T-cell (primary cell): ENCODE results near the gene CNOT4. TPM values are rescaled to one million over a fixed set of nuclear protein-coding genes. Genes with fewer than 3 reads are reported as not detected.

Source experiments
- ATAC-seq, 4 experiments: fragments of 200-7000 bp in 3 of 4; fragments of 150-1000 bp in 1 of 4; cut with Tn5 transposase; replicated peaks in 1 of 4; 1 replicate in 3 of 4; 2 replicates in 1 of 4; pipeline ENCODE4 v1.10.0; 2021; ENCODE audit warnings: moderate library complexity in 3 of 4, mild to moderate bottlenecking in 2 of 4, moderate number of reproducible peaks in 1 of 4
- CTCF ChIA-PET, 2 donors: fragments of 300-600 bp; sonication (Branson Sonifier 250); formaldehyde crosslinking; loops; one replicate each; lab custom pipeline; 2022; ENCODE audit warnings: antibody characterized with exemption in 2 of 2; lab: Charles Lee
- POLR2A ChIA-PET, 2 donors: fragments of 300-600 bp; sonication (Branson Sonifier 250); formaldehyde crosslinking; loops; one replicate each; lab custom pipeline; 2022; ENCODE audit warnings: antibody characterized with exemption in 2 of 2; lab: Charles Lee
- DNase-seq, 35 experiments: peaks; one replicate each; pipeline versions ENCODE4 v3.0.0 to v3.0.0-alpha.2; 2013 to 2023
- H3K27ac ChIP-seq: one replicate; pipeline ENCODE4 v1.5.1; 2013; ENCODE audit warnings: low read length
- H3K27me3 ChIP-seq, 2 experiments: replicated peaks in 1 of 2; 1 replicate in 1 of 2; 2 replicates in 1 of 2; pipeline versions ENCODE4 v1.6.1 to v1.7.0; 2013; ENCODE audit warnings: low read length in 1 of 2, mixed read lengths in 1 of 2; ENCODE audit not compliant: control insufficient read depth in 2 of 2, insufficient read depth in 2 of 2; ENCODE audit errors: extremely low read depth in 1 of 2
- H3K36me3 ChIP-seq, 2 donors: 1 replicate in 1 of 2; 2 replicates in 1 of 2; pipeline versions ENCODE4 v1.6.1 to v1.7.0; 2013; ENCODE audit warnings: low read length in 1 of 2; ENCODE audit not compliant: control insufficient read depth in 2 of 2, insufficient read depth in 1 of 2; ENCODE audit errors: extremely low read depth in 1 of 2
- H3K4me1 ChIP-seq, 2 experiments: 1 replicate in 1 of 2; 2 replicates in 1 of 2; pipeline versions ENCODE4 v1.6.1 to v1.7.0; 2013; ENCODE audit warnings: low read length in 2 of 2, mixed read lengths in 1 of 2; ENCODE audit not compliant: insufficient read depth in 2 of 2, control insufficient read depth in 1 of 2; ENCODE audit errors: extremely low read depth in 1 of 2
- H3K4me3 ChIP-seq, 2 donors: 1 replicate in 1 of 2; 2 replicates in 1 of 2; pipeline versions ENCODE4 v1.5.1 to v1.7.0; 2013; ENCODE audit warnings: mild to moderate bottlenecking in 2 of 2, low read length in 1 of 2, moderate library complexity in 1 of 2; ENCODE audit not compliant: control insufficient read depth in 1 of 2; ENCODE audit errors: extremely low read depth in 1 of 2
- H3K9me3 ChIP-seq: 2 replicates; pipeline ENCODE4 v1.7.0; 2013
- H3K27ac Mint-ChIP-seq, 2 donors: one replicate each; pipeline ENCODE4 v1.8.0; 2020 to 2021; ENCODE audit warnings: mild to moderate bottlenecking in 2 of 2, mixed read lengths in 2 of 2
- H3K27me3 Mint-ChIP-seq, 2 donors: one replicate each; pipeline ENCODE4 v1.8.0; 2021 to 2022; ENCODE audit warnings: mixed read lengths in 2 of 2
- H3K36me3 Mint-ChIP-seq: one replicate; pipeline ENCODE4 v1.8.0; 2021; ENCODE audit warnings: mixed read lengths
- H3K4me1 Mint-ChIP-seq, 3 donors: one replicate each; pipeline ENCODE4 v1.8.0; 2020 to 2022; ENCODE audit warnings: mixed read lengths in 3 of 3, mild to moderate bottlenecking in 1 of 3
- H3K4me3 Mint-ChIP-seq, 3 donors: one replicate each; pipeline ENCODE4 v1.8.0; 2020 to 2022; ENCODE audit warnings: mild to moderate bottlenecking in 3 of 3, mixed read lengths in 3 of 3, moderate library complexity in 3 of 3
- H3K9me3 Mint-ChIP-seq, 3 donors: one replicate each; pipeline ENCODE4 v1.8.0; 2020 to 2022; ENCODE audit warnings: mixed read lengths in 3 of 3
- WGBS: methylation state at CpG from one replicate; pipeline ENCODE4 v1.1.5; 2013; ENCODE audit warnings: missing lambda C conversion rate; ENCODE audit not compliant: insufficient coverage; 5-methylcytosine and 5-hydroxymethylcytosine counted together
- total RNA-seq, 35 experiments: library from RNA in 6 of 35; stranded (reverse) in 6 of 35; fragments of 120-200 nt in 1 of 35; gene quantifications; one replicate each; pipeline versions ENCODE4 v1.2.1 to v1.2.4 and lab custom pipeline; 2013 to 2026

The CNOT4 gene
- total RNA-seq, 5 donors from 2014 or later (not counting 1 experiment from before 2014, with no cell fraction given): 29.4 to 36.8 (median 33.7) TPM

DNA sequence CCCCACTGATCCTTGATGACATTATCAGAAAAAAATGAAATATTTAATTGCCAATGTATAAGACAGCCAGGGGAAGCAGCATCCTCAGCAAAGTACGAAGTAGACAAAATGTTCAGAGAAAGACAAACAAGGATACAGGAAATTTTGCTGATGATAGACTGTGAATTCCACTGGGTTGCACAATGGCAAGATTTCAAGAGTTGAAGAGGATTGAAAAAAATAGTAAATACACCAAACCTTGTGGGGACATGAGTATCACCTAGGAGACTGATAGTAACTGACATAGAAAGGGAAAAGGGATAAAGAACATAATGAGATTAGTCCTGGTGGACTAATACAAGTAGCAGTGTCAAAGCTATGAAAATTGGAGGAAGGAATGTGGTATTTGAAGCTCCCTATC, 16.5 kb downstream of the CNOT4 start:
- Mint-ChIP-seq H3K27ac (no peak overlapping the region), H3K4me1 (peaks cover 19 to 34% (median 21%) of the 10 kb centered on the region in 3 donors), H3K36me3 (peaks cover 3% of the 10 kb centered on the region), H3K4me3 (no peak overlapping the region), H3K27me3 (no peaks in the 10 kb centered on the region), H3K9me3 (no peaks in the 10 kb centered on the region)
- no peaks in the 10 kb centered on the region for H3K9me3 ChIP-seq
- peaks cover 0 to 14% of the 10 kb centered on the region in 2 experiments for H3K4me1 ChIP-seq
- DNase-seq (no peak), ATAC-seq (no peak)
- 100% methylated on average over 1 of the region's 1 CpG for WGBS
- H3K27me3 ChIP-seq: no peaks in the 10 kb centered on the region
- H3K36me3 ChIP-seq: no peaks in the 10 kb centered on the region
- H3K4me3 ChIP-seq: no peak overlapping the region
- ChIA-PET CTCF (interaction anchor here (0.6 kb wide), 2 partner anchors 118 to 215 kb away, joined by 4 to 7 read pairs; no protein-coding TSS in a partner anchor), POLR2A (interaction anchor here (0.6 kb wide), 2 partner anchors 67 to 628 kb away, joined by 4 read pairs; no protein-coding TSS in a partner anchor)
- H3K27ac ChIP-seq: no peak overlapping the region

DNA sequence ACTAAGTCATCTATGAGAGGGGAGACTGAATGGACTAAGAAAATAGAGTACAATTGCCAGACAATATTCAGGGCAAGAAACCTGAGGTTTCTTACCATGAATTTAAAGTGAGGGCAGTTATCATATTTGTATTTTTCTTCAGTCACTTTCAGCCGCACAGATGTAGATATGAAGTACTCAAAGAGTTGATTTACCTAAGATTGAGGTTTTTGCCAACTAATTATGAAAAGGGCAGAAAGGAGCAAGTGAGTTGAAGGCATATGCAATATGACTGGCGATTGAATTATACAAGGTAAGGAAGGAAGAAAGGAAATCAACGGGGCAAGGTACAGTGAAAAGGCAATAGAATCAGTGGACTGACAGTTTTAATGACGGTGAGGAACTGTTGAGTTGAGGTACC, 17.8 kb downstream of the CNOT4 start:
- H3K9me3 ChIP-seq: no peaks in the 10 kb centered on the region
- no peak overlapping the region for H3K27ac ChIP-seq
- Mint-ChIP-seq H3K36me3 (peaks cover 3% of the 10 kb centered on the region), H3K4me3 (no peak overlapping the region), H3K9me3 (no peaks in the 10 kb centered on the region), H3K4me1 (peaks cover 12 to 28% (median 15%) of the 10 kb centered on the region in 3 donors), H3K27me3 (no peaks in the 10 kb centered on the region), H3K27ac (no peak overlapping the region)
- ChIA-PET POLR2A (no interaction called here), CTCF (interaction anchor here in 1 of 2 donors (0.6 kb wide), 1 partner anchor 8 kb away, joined by 3 read pairs; no protein-coding TSS in a partner anchor)
- ATAC-seq: no peak
- peaks cover 0 to 13% of the 10 kb centered on the region in 2 experiments for H3K4me1 ChIP-seq
- H3K4me3 ChIP-seq: no peak overlapping the region
- no peaks in the 10 kb centered on the region for H3K36me3 ChIP-seq
- WGBS: 81% methylated on average over 3 of the region's 4 CpGs
- no peaks in the 10 kb centered on the region for H3K27me3 ChIP-seq
- no peak for DNase-seq

DNA sequence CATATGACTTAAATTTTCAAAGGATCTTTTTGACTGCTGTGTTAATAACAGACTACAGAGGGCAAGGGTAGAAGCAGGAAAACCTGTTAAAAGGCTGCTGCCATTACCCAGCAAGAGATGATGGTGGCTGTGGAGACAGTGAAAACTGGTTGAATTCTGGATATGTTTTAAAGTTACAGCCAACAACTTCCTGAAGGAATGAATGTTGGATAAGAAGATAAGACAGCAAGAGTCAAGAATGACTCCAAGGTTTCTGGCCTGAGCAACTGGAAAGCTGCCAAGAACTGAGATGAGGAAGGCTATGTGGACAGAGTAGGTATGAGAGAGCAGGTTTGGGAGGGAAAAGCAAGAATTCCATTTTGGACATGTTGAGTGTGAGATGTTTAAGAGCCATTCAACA, 19.1 kb downstream of the CNOT4 start:
- Histone ChIP-seq H3K9me3 (no peaks in the 10 kb centered on the region), H3K27me3 (no peaks in the 10 kb centered on the region), H3K4me3 (no peak overlapping the region), H3K27ac (no peak overlapping the region), H3K4me1 (peaks cover 0 to 6% of the 10 kb centered on the region in 2 experiments), H3K36me3 (no peaks in the 10 kb centered on the region)
- ChIA-PET CTCF (no interaction called here), POLR2A (no interaction called here)
- Mint-ChIP-seq H3K4me1 (peaks cover 16 to 31% (median 19%) of the 10 kb centered on the region in 3 donors), H3K9me3 (no peaks in the 10 kb centered on the region), H3K36me3 (peaks cover 3% of the 10 kb centered on the region), H3K27me3 (no peaks in the 10 kb centered on the region), H3K4me3 (no peak overlapping the region), H3K27ac (no peak overlapping the region)
- DNase-seq: no peak
- no peak for ATAC-seq

DNA sequence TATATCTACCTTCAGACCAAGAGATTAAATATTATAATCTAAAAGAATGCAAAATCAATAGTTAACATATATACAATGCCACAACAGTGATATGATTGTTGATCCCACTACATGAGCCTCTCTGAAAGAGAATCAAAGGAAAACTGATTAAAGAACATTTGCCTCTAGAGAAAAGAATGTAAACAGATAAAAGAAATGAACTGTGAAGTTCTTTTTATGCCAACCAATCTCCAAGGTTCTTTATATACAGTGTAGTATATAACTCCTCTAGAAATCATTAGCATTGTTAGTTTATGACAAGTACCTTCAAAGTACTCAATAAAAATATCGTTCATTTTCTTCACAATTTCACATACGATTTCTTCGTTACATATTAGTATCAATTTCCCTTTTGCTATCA, 20.1 kb downstream of the CNOT4 start:
- H3K27me3 ChIP-seq: no peaks in the 10 kb centered on the region
- Mint-ChIP-seq H3K27me3 (no peaks in the 10 kb centered on the region), H3K9me3 (no peaks in the 10 kb centered on the region), H3K4me3 (no peak overlapping the region), H3K4me1 (peaks cover 21 to 33% (median 26%) of the 10 kb centered on the region in 3 donors), H3K27ac (no peak overlapping the region), H3K36me3 (peaks cover 7% of the 10 kb centered on the region)
- no CpG with 5 or more reads among the region's 3 CpGs for whole genome bisulfite sequencing
- H3K27ac ChIP-seq: no peak overlapping the region
- H3K4me3 ChIP-seq: no peak overlapping the region
- H3K4me1 ChIP-seq: peaks cover 0 to 6% of the 10 kb centered on the region in 2 experiments
- no peak for ATAC-seq
- H3K9me3 ChIP-seq: no peaks in the 10 kb centered on the region
- CTCF ChIA-PET: no interaction called here
- no peaks in the 10 kb centered on the region for H3K36me3 ChIP-seq
- POLR2A ChIA-PET: no interaction called here
- no peak for DNase-seq

DNA sequence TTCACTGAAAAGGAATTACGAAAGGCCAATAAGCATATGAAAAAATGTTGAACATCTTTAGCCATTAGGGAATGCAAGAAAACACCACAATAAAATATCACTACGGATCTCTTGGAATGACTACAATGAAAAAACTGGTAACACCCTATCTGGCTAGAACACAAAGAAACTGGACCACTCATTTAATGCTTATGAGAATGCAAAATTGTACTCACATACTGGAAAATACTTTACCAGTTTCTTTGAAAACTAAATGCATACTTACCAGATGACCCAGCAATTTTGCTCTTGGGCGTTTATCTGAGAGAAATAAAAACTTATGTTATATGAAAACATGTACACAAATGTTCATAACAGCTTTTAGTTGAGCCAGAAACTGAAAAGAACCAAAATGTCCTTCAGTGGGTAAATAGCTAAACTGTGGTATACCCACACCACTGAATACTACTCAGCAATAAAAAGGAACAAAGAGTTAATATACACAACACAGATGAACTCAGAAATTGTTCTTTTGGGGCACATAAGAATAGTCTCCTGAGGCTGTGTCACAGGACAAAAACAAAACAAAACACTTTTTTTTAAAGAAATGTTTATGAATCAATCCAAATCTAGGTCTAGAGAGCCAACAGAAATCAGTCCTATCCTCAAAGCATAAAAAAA, 23.5 kb downstream of the CNOT4 start:
- Mint-ChIP-seq H3K27ac (peak overlapping the region; percentile 22 to 37), H3K27me3 (no peaks in the 10 kb centered on the region), H3K9me3 (no peaks in the 10 kb centered on the region), H3K36me3 (peaks cover 16% of the 10 kb centered on the region), H3K4me3 (no peak overlapping the region), H3K4me1 (peaks cover 39 to 44% (median 43%) of the 10 kb centered on the region in 3 donors)
- H3K9me3 ChIP-seq: no peaks in the 10 kb centered on the region
- no peaks in the 10 kb centered on the region for H3K27me3 ChIP-seq
- H3K4me3 ChIP-seq: no peak overlapping the region
- H3K4me1 ChIP-seq: peaks cover 0 to 12% of the 10 kb centered on the region in 2 experiments
- no CpG with 5 or more reads among the region's 3 CpGs for WGBS
- ChIA-PET POLR2A (interaction anchor here (0.6 to 0.7 kb wide), 2 partner anchors 9 to 22 kb away, joined by 4 to 10 read pairs; no protein-coding TSS in a partner anchor), CTCF (no interaction called here)
- ATAC-seq (no peak), DNase-seq (no peak)
- peaks cover 0 to 5% of the 10 kb centered on the region in 2 donors for H3K36me3 ChIP-seq
- H3K27ac ChIP-seq: no peak overlapping the region

DNA sequence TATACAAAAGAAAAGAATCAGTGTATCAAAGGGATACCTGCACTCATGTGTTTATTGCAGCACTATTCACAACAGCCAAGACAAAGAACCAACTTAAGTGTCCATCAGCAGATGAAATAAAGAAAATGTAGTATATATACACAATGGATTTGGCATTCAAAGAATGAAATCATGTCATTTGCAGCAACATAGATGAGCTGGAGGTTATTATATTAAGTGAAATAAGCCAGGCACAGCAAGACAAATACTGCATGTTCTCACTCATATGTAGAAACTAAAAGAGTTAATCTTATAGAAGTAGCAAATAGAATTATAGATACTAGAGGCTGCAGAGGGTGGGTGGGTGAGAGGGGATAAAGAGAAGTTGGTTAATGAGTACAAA, 28.3 kb downstream of the CNOT4 start:
- CTCF ChIA-PET: no interaction called here
- Mint-ChIP-seq H3K27me3 (no peaks in the 10 kb centered on the region), H3K36me3 (peaks cover 35% of the 10 kb centered on the region), H3K9me3 (no peaks in the 10 kb centered on the region), H3K4me1 (peaks cover 45 to 55% (median 50%) of the 10 kb centered on the region in 3 donors), H3K4me3 (no peak overlapping the region), H3K27ac (peak overlapping the region in 1 of 2 donors; percentile 1)
- Histone ChIP-seq H3K4me1 (peaks cover 0 to 10% of the 10 kb centered on the region in 2 experiments), H3K27ac (no peak overlapping the region), H3K36me3 (peaks cover 0 to 5% of the 10 kb centered on the region in 2 donors), H3K4me3 (no peak overlapping the region), H3K9me3 (no peaks in the 10 kb centered on the region), H3K27me3 (no peaks in the 10 kb centered on the region)
- no peak for DNase-seq
- POLR2A ChIA-PET: no interaction called here
- no peak for ATAC-seq
